GM18505 (cell line): ENCODE measurements around the gene CAPS.

Experiments used
- ATAC-seq: cut with Tn5 transposase; IDR thresholded peaks from one replicate; pipeline ENCODE4 v1.9.1; 2021; ENCODE audit not compliant: unreplicated experiment
- POLR2A ChIP-seq: IDR thresholded peaks from 4 replicates; pipeline ENCODE4 v1.6.1; 2011; ENCODE audit warnings: borderline replicate concordance; ENCODE audit not compliant: insufficient read depth, insufficient read length; ENCODE audit errors: extremely low read depth

Gene CAPS

DNA sequence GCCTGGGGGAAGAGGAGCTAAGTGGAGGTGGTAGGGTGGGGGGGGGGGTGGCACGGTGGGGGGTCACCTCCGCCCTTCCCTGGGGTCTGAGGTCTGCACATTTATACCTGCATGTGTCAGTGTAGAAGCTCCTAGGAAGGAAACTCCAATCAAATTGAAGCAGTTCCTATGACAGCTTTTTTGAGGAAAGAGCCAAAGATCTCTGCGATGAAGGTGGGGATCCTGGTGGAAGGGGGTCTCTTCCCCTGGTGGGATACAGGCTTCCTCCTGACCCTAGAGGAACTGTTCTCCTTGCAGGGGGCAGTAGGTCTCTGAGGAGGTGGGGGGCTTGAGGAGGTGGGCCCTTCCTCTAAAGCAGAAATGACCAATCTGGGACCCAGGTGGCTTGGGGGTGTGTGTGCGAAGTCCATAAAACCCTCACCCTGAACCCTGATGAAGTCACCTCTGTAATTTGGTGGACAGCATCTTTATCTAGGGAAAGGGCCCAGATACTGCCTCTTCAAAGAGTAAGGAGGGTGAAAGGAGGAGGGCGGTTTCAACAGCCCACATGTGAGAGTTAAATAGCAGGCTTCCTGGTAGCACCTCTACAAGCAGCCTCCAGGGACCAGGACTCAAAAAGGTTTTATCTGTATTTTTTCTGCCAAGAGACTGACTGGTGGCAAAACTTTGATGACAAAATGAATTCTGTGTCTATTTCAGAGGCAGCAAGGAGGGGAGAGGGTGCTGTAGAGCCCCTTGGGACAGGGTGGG, 50.9 kb downstream of the CAPS start:
- TF ChIP-seq POLR2A = no peak
- ATAC-seq = no peak
